SK-N-SH (cell line): Measurements from ENCODE around the gene NTRK2. TPM values are rescaled to one million over a fixed set of nuclear protein-coding genes. Genes with fewer than 3 reads are reported as not detected.
A peak's percentile ranks its signal among the peaks of the same experiment; 100 is the strongest.

Experiments
- CTCF ChIA-PET: fragments of 300-600, 350-600 bp; formaldehyde crosslinking; extraction: SDS; loops from one replicate; lab custom pipeline; 2021; lab: Yijun Ruan, JAX
- POLR2A ChIA-PET: fragments of 350-600 bp; sonication (Branson Sonifier 250); formaldehyde crosslinking; extraction: SDS; loops from one replicate; lab custom pipeline; 2020; ENCODE audit warnings: antibody characterized with exemption, inconsistent platforms; lab: Yijun Ruan, JAX
- DNase-seq: peaks from one replicate; pipeline ENCODE4 v3.0.0; 2012
- H2AFZ ChIP-seq: fragments of 200-600 bp; sonication (generic); 2 replicates; pipeline ENCODE4 v1.8.1; 2016; ENCODE audit warnings: antibody characterized with exemption, mild to moderate bottlenecking, low read depth
- H3F3A ChIP-seq: fragments of 200-600 bp; sonication (generic); replicated peaks from 2 replicates; pipeline ENCODE3; 2016; ENCODE audit warnings: antibody characterized with exemption, mild to moderate bottlenecking; ENCODE audit not compliant: insufficient read depth
- H3K27ac ChIP-seq, 2 experiments: fragments of 200-500 bp in 1 of 2; fragments of 200-600 bp in 1 of 2; sonication (Bioruptor generic) in 1 of 2; sonication (generic), shearing (Covaris generic) in 1 of 2; 2 replicates each; pipeline versions ENCODE4 v1.5.1 to v1.6.1; 2014 to 2016; ENCODE audit warnings: low read depth in 2 of 2, inconsistent platforms in 1 of 2, low read length in 1 of 2, mild to moderate bottlenecking in 1 of 2, mixed read lengths in 1 of 2
- H3K27me3 ChIP-seq: fragments of 200-600 bp; sonication (generic), shearing (Covaris generic); 2 replicates; pipeline ENCODE4 v1.6.1; 2016; ENCODE audit warnings: mixed run types; ENCODE audit not compliant: insufficient read depth
- H3K36me3 ChIP-seq, 2 experiments: fragments of 200-500 bp in 1 of 2; fragments of 200-600 bp in 1 of 2; sonication (Bioruptor generic) in 1 of 2; sonication (generic) in 1 of 2; replicated peaks in 1 of 2; 2 replicates each; pipeline versions ENCODE3 to v1.5.1; 2014 to 2016; ENCODE audit warnings: low read length in 1 of 2, mild to moderate bottlenecking in 1 of 2; ENCODE audit not compliant: insufficient read depth in 2 of 2, control insufficient read depth in 1 of 2
- H3K4me1 ChIP-seq, 2 experiments: fragments of 200-500 bp in 1 of 2; fragments of 200-600 bp in 1 of 2; sonication (Bioruptor generic) in 1 of 2; sonication (generic), shearing (Covaris generic) in 1 of 2; 2 replicates each; pipeline versions ENCODE4 v1.5.1 to v1.6.1; 2014 to 2016; ENCODE audit warnings: low read depth in 1 of 2, low read length in 1 of 2, mixed run types in 1 of 2; ENCODE audit not compliant: insufficient read depth in 2 of 2, control insufficient read depth in 1 of 2
- H3K4me2 ChIP-seq: fragments of 200-600 bp; sonication (generic), shearing (Covaris generic); 2 replicates; pipeline ENCODE4 v1.6.1; 2017; ENCODE audit warnings: mixed run types
- H3K4me3 ChIP-seq, 2 experiments: fragments of 200-500 bp in 1 of 2; fragments of 200-600 bp in 1 of 2; sonication (Bioruptor generic) in 1 of 2; sonication (generic), shearing (Covaris generic) in 1 of 2; 2 replicates each; pipeline versions ENCODE4 v1.5.1 to v1.8.1; 2014 to 2016; ENCODE audit warnings: low read depth in 2 of 2, inconsistent platforms in 1 of 2, low read length in 1 of 2, mild to moderate bottlenecking in 1 of 2, mixed read lengths in 1 of 2, moderate library complexity in 1 of 2
- H3K79me2 ChIP-seq: fragments of 200-600 bp; sonication (generic); 2 replicates; pipeline ENCODE4 v1.8.1; 2017; ENCODE audit warnings: mild to moderate bottlenecking; ENCODE audit not compliant: insufficient read depth
- H3K9ac ChIP-seq: fragments of 200-600 bp; sonication (generic); 2 replicates; pipeline ENCODE4 v1.6.1; 2017; ENCODE audit warnings: mixed run types
- H3K9me2 ChIP-seq: fragments of 200-600 bp; sonication (generic); 2 replicates; pipeline ENCODE4 v1.6.1; 2017; ENCODE audit warnings: mixed run types
- H3K9me3 ChIP-seq: fragments of 200-600 bp; sonication (generic); 2 replicates; pipeline ENCODE4 v1.6.1; 2017; ENCODE audit warnings: mixed run types, mild to moderate bottlenecking, moderate library complexity
- H4K20me1 ChIP-seq: fragments of 200-600 bp; sonication (generic); 2 replicates; pipeline ENCODE4 v1.6.1; 2017; ENCODE audit warnings: mild to moderate bottlenecking, mixed run types; ENCODE audit not compliant: insufficient read depth
- CHD2 ChIP-seq: fragments of 150-350 bp; IDR thresholded peaks from 2 replicates; pipeline ENCODE4 v1.6.1; 2018; ENCODE audit warnings: low read length; ENCODE audit not compliant: partially characterized antibody
- ELF1 ChIP-seq: IDR thresholded peaks from 2 replicates; pipeline ENCODE4 v1.4.0; 2012
- EP300 ChIP-seq, 2 experiments: IDR thresholded peaks; 2 replicates each; pipeline versions ENCODE4 v1.4.0 to v1.6.1; 2012; ENCODE audit warnings: borderline replicate concordance in 1 of 2, low read depth in 1 of 2, low read length in 1 of 2
- EZH2phosphoT487 ChIP-seq: fragments of 200-600 bp; sonication (generic); IDR thresholded peaks from 2 replicates; pipeline ENCODE4 v1.6.1; 2017; ENCODE audit warnings: low read depth, mixed run types, mild to moderate bottlenecking, antibody characterized with exemption, moderate library complexity, borderline replicate concordance
- FOXJ3 ChIP-seq: sonication (generic); formaldehyde crosslinking; IDR thresholded peaks from 2 replicates; pipeline ENCODE4 v1.5.1; 2020; ENCODE audit warnings: mild to moderate bottlenecking, missing genetic modification reagents
- FOXM1 ChIP-seq: IDR thresholded peaks from 2 replicates; pipeline ENCODE4 v1.4.0; 2012; ENCODE audit warnings: low read depth, mild to moderate bottlenecking
- GABPA ChIP-seq: IDR thresholded peaks from 2 replicates; pipeline ENCODE4 v1.4.0; 2012; ENCODE audit warnings: low read depth, mild to moderate bottlenecking
- GATA2 ChIP-seq: sonication (generic); formaldehyde crosslinking; IDR thresholded peaks from 2 replicates; pipeline ENCODE4 v1.5.0; 2020; ENCODE audit warnings: mild to moderate bottlenecking, missing genetic modification reagents
- JUND ChIP-seq: IDR thresholded peaks from 2 replicates; pipeline ENCODE4 v1.4.0; 2012
- MEF2A ChIP-seq: IDR thresholded peaks from 2 replicates; pipeline ENCODE4 v1.4.0; 2012; ENCODE audit warnings: low read depth, borderline replicate concordance
- MXI1 ChIP-seq: IDR thresholded peaks from 2 replicates; pipeline ENCODE4 v1.6.1; 2012; ENCODE audit warnings: mild to moderate bottlenecking, low read depth, low read length, improper control_type of control experiment
- NFIC ChIP-seq: IDR thresholded peaks from 2 replicates; pipeline ENCODE4 v1.4.0; 2012; ENCODE audit warnings: borderline replicate concordance
- NRF1 ChIP-seq: IDR thresholded peaks from 2 replicates; pipeline ENCODE4 v1.6.1; 2012; ENCODE audit warnings: low read depth, mild to moderate bottlenecking, low read length
- POLR2AphosphoS5 ChIP-seq: IDR thresholded peaks from 2 replicates; pipeline ENCODE4 v1.6.1; 2012; ENCODE audit warnings: low read depth, low read length
- RAD21 ChIP-seq: IDR thresholded peaks from 2 replicates; pipeline ENCODE4 v1.6.1; 2012; ENCODE audit warnings: mild to moderate bottlenecking, low read length
- RFX5 ChIP-seq: IDR thresholded peaks from 2 replicates; pipeline ENCODE4 v1.6.1; 2012; ENCODE audit warnings: mild to moderate bottlenecking, improper control_type of control experiment, low read length
- RXRA ChIP-seq: IDR thresholded peaks from 2 replicates; pipeline ENCODE4 v1.4.0; 2012; ENCODE audit warnings: low read depth, mild to moderate bottlenecking, borderline replicate concordance
- SIN3A ChIP-seq: IDR thresholded peaks from 2 replicates; pipeline ENCODE4 v1.6.1; 2012; ENCODE audit warnings: low read depth, mild to moderate bottlenecking, low read length, moderate library complexity, borderline replicate concordance
- SMC3 ChIP-seq: IDR thresholded peaks from 2 replicates; pipeline ENCODE4 v1.6.1; 2012; ENCODE audit warnings: low read depth, low read length, improper control_type of control experiment
- YY1 ChIP-seq: IDR thresholded peaks from 2 replicates; pipeline ENCODE4 v1.4.0; 2012; ENCODE audit warnings: low read depth, mild to moderate bottlenecking
- WGBS: methylation state at CpG from one replicate; pipeline ENCODE4 v1.1.6; 2017; ENCODE audit warnings: low lambda C conversion rate; 5-methylcytosine and 5-hydroxymethylcytosine counted together
- polyA plus RNA-seq, 3 experiments: library from polyadenylated mRNA; depleted of rRNA; stranded (reverse); fragments of >200 nt; gene quantifications; 2 replicates each; pipeline ENCODE4 v1.2.3, GENCODE V29; 2012
- TF ChIP-seq, protein P1 (sequence below): fragments of 150-350 bp; IDR thresholded peaks from 2 replicates; pipeline ENCODE4 v1.6.1; 2017; ENCODE audit warnings: antibody characterized with exemption, low read length, low read depth, borderline replicate concordance
- TF ChIP-seq, protein P2 (sequence below): fragments of 200-600 bp; sonication (generic); IDR thresholded peaks from 2 replicates; pipeline ENCODE4 v1.6.1; 2017; ENCODE audit warnings: antibody characterized with exemption, mild to moderate bottlenecking, moderate library complexity
- TF ChIP-seq, protein P3 (sequence below): fragments of 150-350 bp; IDR thresholded peaks from 2 replicates; pipeline ENCODE4 v1.6.1; 2016; ENCODE audit warnings: mild to moderate bottlenecking, low read depth, low read length
- TF ChIP-seq, protein P4 (sequence below): IDR thresholded peaks from 2 replicates; pipeline ENCODE4 v1.4.0; 2012; ENCODE audit warnings: low read depth, borderline replicate concordance
- TF ChIP-seq, protein P5 (sequence below): IDR thresholded peaks from 2 replicates; pipeline ENCODE4; 2012
- TF ChIP-seq, protein P6 (sequence below): IDR thresholded peaks from 2 replicates; pipeline ENCODE4 v1.6.1; 2012; ENCODE audit warnings: mild to moderate bottlenecking, low read depth, low read length, moderate library complexity

NTRK2 gene
- polyA plus RNA-seq, 1 of the 3 experiments (the other 2 are of a cell fraction) = 0.05 TPM

DNA sequence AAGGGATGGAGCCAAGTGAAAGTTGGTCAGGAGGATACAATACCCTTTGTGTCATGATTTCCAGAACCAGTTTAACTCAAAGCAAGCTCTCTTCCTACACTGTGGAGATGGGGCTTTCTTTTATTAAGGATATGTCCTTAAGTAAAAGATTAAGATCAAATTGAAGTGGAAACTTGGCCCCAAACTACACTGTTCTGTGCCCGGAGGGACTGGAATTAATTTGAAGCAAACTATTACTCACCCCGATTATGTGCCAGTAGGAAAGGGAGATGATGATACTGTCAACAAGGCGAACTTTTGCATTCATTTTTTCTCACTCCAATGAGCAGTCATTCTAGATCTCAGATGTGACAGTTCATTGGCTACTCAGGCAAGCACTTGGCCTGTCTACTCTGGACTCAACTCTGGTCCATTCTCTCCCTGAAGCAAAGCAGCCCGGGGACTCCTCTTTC lies 186.7 kb downstream of the NTRK2 start:
- no peaks in the 10 kb centered on the region for H3K79me2 ChIP-seq
- peak overlapping the region; percentile 47; the same call in 1 of the 2 replicates for H3K4me2 ChIP-seq
- no peaks in the 10 kb centered on the region for H4K20me1 ChIP-seq
- H2AFZ ChIP-seq = peak overlapping the region; percentile 34; the same call in 1 of the 2 replicates
- H3K27ac ChIP-seq = peak overlapping the region in 1 of 2 experiments; percentile 75; a peak in 2 of 4 replicates
- POLR2A ChIA-PET = no interaction called here
- no peaks in the 10 kb centered on the region for H3K36me3 ChIP-seq
- no peak overlapping the region for H3K9ac ChIP-seq
- H3K4me3 ChIP-seq = no peak overlapping the region
- H3F3A ChIP-seq = peaks cover 8% of the 10 kb centered on the region
- no peaks in the 10 kb centered on the region for H3K9me2 ChIP-seq
- no peaks in the 10 kb centered on the region for H3K9me3 ChIP-seq
- 0 out of 4 replicates have a peak, but pooled peaks cover 0 to 4% of the 10 kb centered on the region in 2 experiments for H3K4me1 ChIP-seq
- 26% methylated on average over 4 of the region's 4 CpGs for WGBS
- CTCF ChIA-PET = interaction anchor here (0.8 to 1.1 kb wide), 2 partner anchors 11 to 45 kb away, joined by 3 read pairs; no protein-coding TSS in a partner anchor
- DNase-seq = no peak
- no peaks in the 10 kb centered on the region for H3K27me3 ChIP-seq
- TF ChIP-seq POLR2AphosphoS5 (no peak), JUND (peak; percentile 50), MXI1 (no peak), EZH2phosphoT487 (no peak), NRF1 (no peak), ELF1 (no peak), FOXM1 (no peak), CHD2 (no peak), RFX5 (no peak), NFIC (peak; percentile 72), RXRA (no peak), SMC3 (no peak), RAD21 (no peak), EP300 (IDR thresholded peaks at IDR 0.05; ENCODE audit: borderline replicate concordance in 1 of 2, low read depth in 1 of 2, low read length in 1 of 2) (peak in 1 of 2 experiments; percentile 46; a peak in 1 of 4 replicates), GATA2 (CRISPR knock-in tag) (no peak), FOXJ3 (no peak), SIN3A (no peak), MEF2A (no peak), GABPA (no peak), YY1 (no peak)
- TF ChIP-seq, protein P1, sequence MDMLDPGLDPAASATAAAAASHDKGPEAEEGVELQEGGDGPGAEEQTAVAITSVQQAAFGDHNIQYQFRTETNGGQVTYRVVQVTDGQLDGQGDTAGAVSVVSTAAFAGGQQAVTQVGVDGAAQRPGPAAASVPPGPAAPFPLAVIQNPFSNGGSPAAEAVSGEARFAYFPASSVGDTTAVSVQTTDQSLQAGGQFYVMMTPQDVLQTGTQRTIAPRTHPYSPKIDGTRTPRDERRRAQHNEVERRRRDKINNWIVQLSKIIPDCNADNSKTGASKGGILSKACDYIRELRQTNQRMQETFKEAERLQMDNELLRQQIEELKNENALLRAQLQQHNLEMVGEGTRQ = no peak
- TF ChIP-seq, protein P2, sequence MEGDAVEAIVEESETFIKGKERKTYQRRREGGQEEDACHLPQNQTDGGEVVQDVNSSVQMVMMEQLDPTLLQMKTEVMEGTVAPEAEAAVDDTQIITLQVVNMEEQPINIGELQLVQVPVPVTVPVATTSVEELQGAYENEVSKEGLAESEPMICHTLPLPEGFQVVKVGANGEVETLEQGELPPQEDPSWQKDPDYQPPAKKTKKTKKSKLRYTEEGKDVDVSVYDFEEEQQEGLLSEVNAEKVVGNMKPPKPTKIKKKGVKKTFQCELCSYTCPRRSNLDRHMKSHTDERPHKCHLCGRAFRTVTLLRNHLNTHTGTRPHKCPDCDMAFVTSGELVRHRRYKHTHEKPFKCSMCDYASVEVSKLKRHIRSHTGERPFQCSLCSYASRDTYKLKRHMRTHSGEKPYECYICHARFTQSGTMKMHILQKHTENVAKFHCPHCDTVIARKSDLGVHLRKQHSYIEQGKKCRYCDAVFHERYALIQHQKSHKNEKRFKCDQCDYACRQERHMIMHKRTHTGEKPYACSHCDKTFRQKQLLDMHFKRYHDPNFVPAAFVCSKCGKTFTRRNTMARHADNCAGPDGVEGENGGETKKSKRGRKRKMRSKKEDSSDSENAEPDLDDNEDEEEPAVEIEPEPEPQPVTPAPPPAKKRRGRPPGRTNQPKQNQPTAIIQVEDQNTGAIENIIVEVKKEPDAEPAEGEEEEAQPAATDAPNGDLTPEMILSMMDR = no peak
- TF ChIP-seq, protein P3, sequence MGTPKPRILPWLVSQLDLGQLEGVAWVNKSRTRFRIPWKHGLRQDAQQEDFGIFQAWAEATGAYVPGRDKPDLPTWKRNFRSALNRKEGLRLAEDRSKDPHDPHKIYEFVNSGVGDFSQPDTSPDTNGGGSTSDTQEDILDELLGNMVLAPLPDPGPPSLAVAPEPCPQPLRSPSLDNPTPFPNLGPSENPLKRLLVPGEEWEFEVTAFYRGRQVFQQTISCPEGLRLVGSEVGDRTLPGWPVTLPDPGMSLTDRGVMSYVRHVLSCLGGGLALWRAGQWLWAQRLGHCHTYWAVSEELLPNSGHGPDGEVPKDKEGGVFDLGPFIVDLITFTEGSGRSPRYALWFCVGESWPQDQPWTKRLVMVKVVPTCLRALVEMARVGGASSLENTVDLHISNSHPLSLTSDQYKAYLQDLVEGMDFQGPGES = no peak
- TF ChIP-seq, protein P4, sequence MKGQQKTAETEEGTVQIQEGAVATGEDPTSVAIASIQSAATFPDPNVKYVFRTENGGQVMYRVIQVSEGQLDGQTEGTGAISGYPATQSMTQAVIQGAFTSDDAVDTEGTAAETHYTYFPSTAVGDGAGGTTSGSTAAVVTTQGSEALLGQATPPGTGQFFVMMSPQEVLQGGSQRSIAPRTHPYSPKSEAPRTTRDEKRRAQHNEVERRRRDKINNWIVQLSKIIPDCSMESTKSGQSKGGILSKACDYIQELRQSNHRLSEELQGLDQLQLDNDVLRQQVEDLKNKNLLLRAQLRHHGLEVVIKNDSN = no peak
- TF ChIP-seq, protein P5, sequence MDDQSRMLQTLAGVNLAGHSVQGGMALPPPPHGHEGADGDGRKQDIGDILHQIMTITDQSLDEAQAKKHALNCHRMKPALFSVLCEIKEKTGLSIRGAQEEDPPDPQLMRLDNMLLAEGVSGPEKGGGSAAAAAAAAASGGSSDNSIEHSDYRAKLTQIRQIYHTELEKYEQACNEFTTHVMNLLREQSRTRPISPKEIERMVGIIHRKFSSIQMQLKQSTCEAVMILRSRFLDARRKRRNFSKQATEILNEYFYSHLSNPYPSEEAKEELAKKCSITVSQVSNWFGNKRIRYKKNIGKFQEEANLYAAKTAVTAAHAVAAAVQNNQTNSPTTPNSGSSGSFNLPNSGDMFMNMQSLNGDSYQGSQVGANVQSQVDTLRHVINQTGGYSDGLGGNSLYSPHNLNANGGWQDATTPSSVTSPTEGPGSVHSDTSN = peak; percentile 75
- TF ChIP-seq, protein P6, sequence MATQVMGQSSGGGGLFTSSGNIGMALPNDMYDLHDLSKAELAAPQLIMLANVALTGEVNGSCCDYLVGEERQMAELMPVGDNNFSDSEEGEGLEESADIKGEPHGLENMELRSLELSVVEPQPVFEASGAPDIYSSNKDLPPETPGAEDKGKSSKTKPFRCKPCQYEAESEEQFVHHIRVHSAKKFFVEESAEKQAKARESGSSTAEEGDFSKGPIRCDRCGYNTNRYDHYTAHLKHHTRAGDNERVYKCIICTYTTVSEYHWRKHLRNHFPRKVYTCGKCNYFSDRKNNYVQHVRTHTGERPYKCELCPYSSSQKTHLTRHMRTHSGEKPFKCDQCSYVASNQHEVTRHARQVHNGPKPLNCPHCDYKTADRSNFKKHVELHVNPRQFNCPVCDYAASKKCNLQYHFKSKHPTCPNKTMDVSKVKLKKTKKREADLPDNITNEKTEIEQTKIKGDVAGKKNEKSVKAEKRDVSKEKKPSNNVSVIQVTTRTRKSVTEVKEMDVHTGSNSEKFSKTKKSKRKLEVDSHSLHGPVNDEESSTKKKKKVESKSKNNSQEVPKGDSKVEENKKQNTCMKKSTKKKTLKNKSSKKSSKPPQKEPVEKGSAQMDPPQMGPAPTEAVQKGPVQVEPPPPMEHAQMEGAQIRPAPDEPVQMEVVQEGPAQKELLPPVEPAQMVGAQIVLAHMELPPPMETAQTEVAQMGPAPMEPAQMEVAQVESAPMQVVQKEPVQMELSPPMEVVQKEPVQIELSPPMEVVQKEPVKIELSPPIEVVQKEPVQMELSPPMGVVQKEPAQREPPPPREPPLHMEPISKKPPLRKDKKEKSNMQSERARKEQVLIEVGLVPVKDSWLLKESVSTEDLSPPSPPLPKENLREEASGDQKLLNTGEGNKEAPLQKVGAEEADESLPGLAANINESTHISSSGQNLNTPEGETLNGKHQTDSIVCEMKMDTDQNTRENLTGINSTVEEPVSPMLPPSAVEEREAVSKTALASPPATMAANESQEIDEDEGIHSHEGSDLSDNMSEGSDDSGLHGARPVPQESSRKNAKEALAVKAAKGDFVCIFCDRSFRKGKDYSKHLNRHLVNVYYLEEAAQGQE = no peak
